Measurements from ENCODE around the gene SLC35B1. TPM values are rescaled to one million over a fixed set of nuclear protein-coding genes. Genes with fewer than 3 reads are reported as not detected.

SLC35B1 gene
- total RNA-seq, 1 donor from 2014 or later, result 42.0 TPM

- H3K36me3 ChIP-seq, result no peaks in the 10 kb centered on the region
- H3K4me3 ChIP-seq, result no peak overlapping the region
- TF ChIP-seq, protein P1, sequence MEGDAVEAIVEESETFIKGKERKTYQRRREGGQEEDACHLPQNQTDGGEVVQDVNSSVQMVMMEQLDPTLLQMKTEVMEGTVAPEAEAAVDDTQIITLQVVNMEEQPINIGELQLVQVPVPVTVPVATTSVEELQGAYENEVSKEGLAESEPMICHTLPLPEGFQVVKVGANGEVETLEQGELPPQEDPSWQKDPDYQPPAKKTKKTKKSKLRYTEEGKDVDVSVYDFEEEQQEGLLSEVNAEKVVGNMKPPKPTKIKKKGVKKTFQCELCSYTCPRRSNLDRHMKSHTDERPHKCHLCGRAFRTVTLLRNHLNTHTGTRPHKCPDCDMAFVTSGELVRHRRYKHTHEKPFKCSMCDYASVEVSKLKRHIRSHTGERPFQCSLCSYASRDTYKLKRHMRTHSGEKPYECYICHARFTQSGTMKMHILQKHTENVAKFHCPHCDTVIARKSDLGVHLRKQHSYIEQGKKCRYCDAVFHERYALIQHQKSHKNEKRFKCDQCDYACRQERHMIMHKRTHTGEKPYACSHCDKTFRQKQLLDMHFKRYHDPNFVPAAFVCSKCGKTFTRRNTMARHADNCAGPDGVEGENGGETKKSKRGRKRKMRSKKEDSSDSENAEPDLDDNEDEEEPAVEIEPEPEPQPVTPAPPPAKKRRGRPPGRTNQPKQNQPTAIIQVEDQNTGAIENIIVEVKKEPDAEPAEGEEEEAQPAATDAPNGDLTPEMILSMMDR (IDR thresholded peaks at IDR 0.05), result no peak
- TF ChIP-seq POLR2AphosphoS5 (IDR thresholded peaks at IDR 0.05; ENCODE audit: insufficient read depth in 1 of 2, low read depth in 1 of 2), result peak in 1 of 2 donors; percentile 61
- no peak for TF ChIP-seq POLR2A (IDR thresholded peaks at IDR 0.05)
- no peaks in the 10 kb centered on the region for H3K27me3 ChIP-seq
- DNase-seq (ENCODE audit: extremely low spot score in 2 of 2), result no peak
- H3K4me1 ChIP-seq, result peaks cover 54% of the 10 kb centered on the region
- H3K9me3 ChIP-seq, result no peaks in the 10 kb centered on the region
- intact Hi-C loops (cut with DNase I), result no loop called here
- peak overlapping the region; percentile 80 for H3K27ac ChIP-seq
Observed at GRCh38 chr17:49741009-49741691, 33.4 kb upstream of the SLC35B1 start.

GRCh38 chr17:49739641-49740271, 32.0 kb upstream of the SLC35B1 start:
- intact Hi-C loops (cut with DNase I), result no loop called here
- Histone ChIP-seq H3K36me3 (no peaks in the 10 kb centered on the region), H3K4me3 (no peak overlapping the region), H3K9me3 (no peaks in the 10 kb centered on the region), H3K27ac (peak overlapping the region; percentile 80), H3K27me3 (no peaks in the 10 kb centered on the region), H3K4me1 (peaks cover 54% of the 10 kb centered on the region)
- no peak for DNase-seq (ENCODE audit: extremely low spot score in 2 of 2)
- TF ChIP-seq, protein P1 (IDR thresholded peaks at IDR 0.05), result no peak
- peak; percentile 57 to 73 for TF ChIP-seq POLR2AphosphoS5 (IDR thresholded peaks at IDR 0.05; ENCODE audit: insufficient read depth in 1 of 2, low read depth in 1 of 2)

DNA sequence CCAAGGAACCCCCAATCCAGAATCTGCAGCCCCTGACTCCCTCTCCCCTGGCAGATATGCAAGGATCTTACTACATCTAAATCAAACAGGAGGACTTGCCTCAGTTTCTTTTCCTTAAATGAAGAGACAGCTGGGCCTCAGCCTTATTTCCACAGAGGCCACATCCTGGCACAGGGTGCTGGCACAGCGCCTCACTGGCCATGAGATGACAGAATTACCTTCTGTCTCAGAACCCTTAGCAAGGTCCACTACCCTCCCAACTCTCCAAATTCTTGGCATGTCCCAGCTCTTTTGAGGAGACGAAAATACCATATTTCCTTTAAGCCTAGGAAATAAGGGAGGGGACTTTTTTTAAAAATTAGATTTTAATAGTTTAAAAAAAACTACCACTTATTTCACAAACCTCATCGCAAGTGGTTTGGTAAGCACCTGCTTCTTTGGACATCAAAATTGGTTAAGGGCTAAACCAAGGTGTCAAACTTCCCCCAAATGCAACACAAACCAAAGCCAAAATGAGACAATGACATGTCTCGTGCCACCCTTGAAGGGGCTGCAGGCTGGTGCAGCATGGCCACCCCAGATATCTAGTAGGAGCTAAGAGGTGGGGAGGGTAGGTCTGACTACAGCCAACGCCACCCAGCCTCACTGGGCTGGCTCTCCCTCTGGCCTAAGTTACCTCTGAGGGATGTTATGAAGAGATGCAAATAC, 30.8 kb upstream of the SLC35B1 start:
- Histone ChIP-seq H3K4me3 (no peak overlapping the region), H3K36me3 (no peaks in the 10 kb centered on the region), H3K4me1 (peaks cover 49% of the 10 kb centered on the region), H3K27ac (peak overlapping the region; percentile 80), H3K9me3 (no peaks in the 10 kb centered on the region), H3K27me3 (no peaks in the 10 kb centered on the region)
- no peak for DNase-seq (ENCODE audit: extremely low spot score in 2 of 2)
- TF ChIP-seq, protein P1 (IDR thresholded peaks at IDR 0.05), result no peak
- TF ChIP-seq POLR2A (IDR thresholded peaks at IDR 0.05) (no peak), POLR2AphosphoS5 (IDR thresholded peaks at IDR 0.05; ENCODE audit: insufficient read depth in 1 of 2, low read depth in 1 of 2) (no peak)
- intact Hi-C loops (cut with DNase I), result no loop called here

GRCh38 chr17:49734515-49735490, 27.0 kb upstream of the SLC35B1 start:
- Histone ChIP-seq H3K9me3 (no peaks in the 10 kb centered on the region), H3K4me3 (no peak overlapping the region), H3K27me3 (no peaks in the 10 kb centered on the region), H3K36me3 (no peaks in the 10 kb centered on the region), H3K27ac (no peak overlapping the region), H3K4me1 (peaks cover 44% of the 10 kb centered on the region)
- DNase-seq (ENCODE audit: extremely low spot score in 2 of 2), result no peak
- TF ChIP-seq POLR2AphosphoS5 (IDR thresholded peaks at IDR 0.05; ENCODE audit: insufficient read depth in 1 of 2, low read depth in 1 of 2) (no peak), POLR2A (IDR thresholded peaks at IDR 0.05) (no peak)
- TF ChIP-seq, protein P1 (IDR thresholded peaks at IDR 0.05), result no peak
- intact Hi-C loops (cut with DNase I), result no loop called here

All from vagina (tissue), 2 donors.